Activated T-helper 1 cell treated with anti-CD3 and anti-CD28 coated beads, Interleukin-12 subunit alpha, Interleukin-12 subunit beta, Interleukin-2, Interleukin-4 antibody, amounts not matched to agents 30 ng/mL and 10 ng/mL and 1 ng/mL, durations not matched to agents 14 hours and 24 hours and 36 hours (primary cell): ENCODE measurements around the gene MMP27. TPM values are rescaled to one million over a fixed set of nuclear protein-coding genes. Genes with fewer than 3 reads are reported as not detected.

Experiments used
- DNase-seq: peaks from one replicate; pipeline ENCODE4 v3.0.0; 2021; ENCODE audit warnings: low spot score
- H3K27ac Mint-ChIP-seq: one replicate; pipeline ENCODE4 v1.8.0; 2021; ENCODE audit warnings: mild to moderate bottlenecking, mixed read lengths
- H3K27me3 Mint-ChIP-seq: one replicate; pipeline ENCODE4 v1.8.0; 2022; ENCODE audit warnings: mild to moderate bottlenecking, moderate library complexity, mixed read lengths; ENCODE audit not compliant: insufficient read depth
- H3K36me3 Mint-ChIP-seq: one replicate; pipeline ENCODE4 v1.8.0; 2021; ENCODE audit warnings: low read depth, mixed read lengths
- H3K4me1 Mint-ChIP-seq: one replicate; pipeline ENCODE4 v1.8.0; 2021; ENCODE audit warnings: low read depth, mixed read lengths
- H3K4me3 Mint-ChIP-seq: one replicate; pipeline ENCODE4 v1.8.0; 2021; ENCODE audit warnings: mild to moderate bottlenecking, moderate library complexity, mixed read lengths
- H3K9me3 Mint-ChIP-seq: one replicate; pipeline ENCODE4 v1.8.0; 2021; ENCODE audit warnings: mixed read lengths
- intact Hi-C: fragments of 100-400 bp; cut with micrococcal nuclease; formaldehyde crosslinking; loops from one replicate; pipeline ENCODE4 v1.15.1; 2024
- total RNA-seq: library from RNA; stranded (reverse); gene quantifications from 2 replicates; pipeline ENCODE4 v1.2.3, GENCODE V29; 2022

The MMP27 gene
- total RNA-seq, 1 donor from 2014 or later, result not detected

GRCh38 chr11:102643941-102644340 is 61.6 kb downstream of the MMP27 start:
- H3K4me1 Mint-ChIP-seq, result no peaks in the 10 kb centered on the region
- H3K27me3 Mint-ChIP-seq, result peaks cover 15% of the 10 kb centered on the region
- intact Hi-C loops, result no loop called here
- H3K27ac Mint-ChIP-seq, result no peak overlapping the region
- no peaks in the 10 kb centered on the region for H3K36me3 Mint-ChIP-seq
- H3K4me3 Mint-ChIP-seq, result no peak overlapping the region
- DNase-seq, result no peak
- H3K9me3 Mint-ChIP-seq, result no peaks in the 10 kb centered on the region

Other genes with a start within 250 kb of the MMP27 start
- not detected in 2 replicates for gene MMP7, start 175.0 kb downstream of the MMP27 start, total RNA-seq
- not detected in 2 replicates for gene MMP20, start 80.4 kb downstream of the MMP27 start, total RNA-seq
- gene MMP8, start 19.2 kb upstream of the MMP27 start, total RNA-seq, result not detected in 2 replicates
- gene MMP10, start 74.9 kb upstream of the MMP27 start, total RNA-seq, result not detected in 2 replicates
- gene MMP1, start 92.4 kb upstream of the MMP27 start, total RNA-seq, result not detected in 2 replicates
- gene MMP3, start 137.8 kb upstream of the MMP27 start, total RNA-seq, result not detected in 2 replicates
- 0.10 TPM in 1 of 2 replicates, not detected in the other for gene MMP12, start 169.2 kb upstream of the MMP27 start, total RNA-seq
- not detected in 2 replicates for gene MMP13, start 250.0 kb upstream of the MMP27 start, total RNA-seq